Measurements from ENCODE around the gene LRRN4CL.

DNA sequence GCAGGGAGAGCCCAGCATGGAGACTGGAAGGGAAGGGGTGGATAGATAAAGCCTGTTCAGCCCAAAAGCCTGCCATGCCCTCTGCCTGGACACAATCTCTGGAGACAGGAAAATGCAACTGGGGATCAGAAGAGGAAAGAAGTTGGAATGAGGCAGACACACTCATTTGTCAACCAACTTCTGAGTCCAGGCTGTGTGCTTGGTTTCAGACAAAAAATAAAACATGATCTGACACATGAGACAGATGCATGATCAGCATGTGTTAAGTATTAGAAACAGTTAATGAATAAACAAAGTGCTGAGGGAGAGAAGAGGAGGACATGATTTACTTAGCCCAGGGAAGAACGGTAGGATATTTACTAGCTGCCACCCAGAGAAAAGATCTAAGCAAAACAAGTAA is 839 bp downstream of the LRRN4CL start:
- TF ChIP-seq, protein P1, sequence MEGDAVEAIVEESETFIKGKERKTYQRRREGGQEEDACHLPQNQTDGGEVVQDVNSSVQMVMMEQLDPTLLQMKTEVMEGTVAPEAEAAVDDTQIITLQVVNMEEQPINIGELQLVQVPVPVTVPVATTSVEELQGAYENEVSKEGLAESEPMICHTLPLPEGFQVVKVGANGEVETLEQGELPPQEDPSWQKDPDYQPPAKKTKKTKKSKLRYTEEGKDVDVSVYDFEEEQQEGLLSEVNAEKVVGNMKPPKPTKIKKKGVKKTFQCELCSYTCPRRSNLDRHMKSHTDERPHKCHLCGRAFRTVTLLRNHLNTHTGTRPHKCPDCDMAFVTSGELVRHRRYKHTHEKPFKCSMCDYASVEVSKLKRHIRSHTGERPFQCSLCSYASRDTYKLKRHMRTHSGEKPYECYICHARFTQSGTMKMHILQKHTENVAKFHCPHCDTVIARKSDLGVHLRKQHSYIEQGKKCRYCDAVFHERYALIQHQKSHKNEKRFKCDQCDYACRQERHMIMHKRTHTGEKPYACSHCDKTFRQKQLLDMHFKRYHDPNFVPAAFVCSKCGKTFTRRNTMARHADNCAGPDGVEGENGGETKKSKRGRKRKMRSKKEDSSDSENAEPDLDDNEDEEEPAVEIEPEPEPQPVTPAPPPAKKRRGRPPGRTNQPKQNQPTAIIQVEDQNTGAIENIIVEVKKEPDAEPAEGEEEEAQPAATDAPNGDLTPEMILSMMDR (IDR thresholded peaks at IDR 0.05; ENCODE audit: low read length): no peak
- TF ChIP-seq EZH2 (IDR thresholded peaks at IDR 0.05; ENCODE audit: borderline replicate concordance, low read length): no peak
